Immature natural killer cell (primary cell): ENCODE data around the gene PTPA. TPM values are rescaled to one million over a fixed set of nuclear protein-coding genes. Genes with fewer than 3 reads are reported as not detected.

ENCODE experiments used
- DNase-seq, 3 donors: peaks; one replicate each; pipeline ENCODE4 v3.0.0; 2022; ENCODE audit warnings: mixed read lengths in 1 of 3
- H3K27ac Mint-ChIP-seq, 6 donors: one replicate each; pipeline ENCODE4 v1.8.0; 2020; ENCODE audit warnings: mixed read lengths in 6 of 6, mild to moderate bottlenecking in 5 of 6, inconsistent platforms in 4 of 6, moderate library complexity in 3 of 6
- H3K27me3 Mint-ChIP-seq, 3 donors: one replicate each; pipeline ENCODE4 v1.8.0; 2020 to 2021; ENCODE audit warnings: low read depth in 3 of 3, mild to moderate bottlenecking in 3 of 3, mixed read lengths in 3 of 3, moderate library complexity in 3 of 3, inconsistent platforms in 1 of 3
- H3K36me3 Mint-ChIP-seq, 3 donors: one replicate each; pipeline ENCODE4 v1.8.0; 2020; ENCODE audit warnings: mixed read lengths in 3 of 3, inconsistent platforms in 2 of 3, mild to moderate bottlenecking in 2 of 3
- H3K4me1 Mint-ChIP-seq, 2 donors: one replicate each; pipeline ENCODE4 v1.8.0; 2020; ENCODE audit warnings: inconsistent platforms in 2 of 2, mild to moderate bottlenecking in 2 of 2, mixed read lengths in 2 of 2, moderate library complexity in 1 of 2
- H3K4me3 Mint-ChIP-seq, 5 donors: one replicate each; pipeline ENCODE4 v1.8.0; 2020; ENCODE audit warnings: mild to moderate bottlenecking in 5 of 5, mixed read lengths in 5 of 5, inconsistent platforms in 3 of 5, moderate library complexity in 3 of 5
- H3K9me3 Mint-ChIP-seq, 6 donors: one replicate each; pipeline ENCODE4 v1.8.0; 2020; ENCODE audit warnings: mild to moderate bottlenecking in 6 of 6, mixed read lengths in 6 of 6, inconsistent platforms in 4 of 6, moderate library complexity in 3 of 6
- polyA plus RNA-seq, 3 donors: library from polyadenylated mRNA; unstranded; fragments of 300-500 nt; fragmentation: Illumina TruSeq; gene quantifications; one replicate each; pipeline ENCODE4 v1.2.3, GENCODE V29; 2021

The PTPA gene
- polyA plus RNA-seq, 3 donors from 2014 or later = 16.8 to 19.1 (median 19.0) TPM

GRCh38 chr9:129075996-129076639 is 35.1 kb upstream of the PTPA start:
- Mint-ChIP-seq H3K36me3 (no peaks in the 10 kb centered on the region), H3K4me3 (no peak overlapping the region), H3K9me3 (no peaks in the 10 kb centered on the region), H3K27me3 (peaks cover 5 to 15% (median 7%) of the 10 kb centered on the region in 3 donors), H3K4me1 (peaks cover 14 to 15% of the 10 kb centered on the region in 2 donors), H3K27ac (no peak overlapping the region)
- DNase-seq = no peak

- no peaks in the 10 kb centered on the region for H3K36me3 Mint-ChIP-seq
- DNase-seq = no peak
- peaks cover 5 to 15% (median 7%) of the 10 kb centered on the region in 3 donors for H3K27me3 Mint-ChIP-seq
- no peaks in the 10 kb centered on the region for H3K9me3 Mint-ChIP-seq
- H3K4me3 Mint-ChIP-seq = no peak overlapping the region
- no peak overlapping the region for H3K27ac Mint-ChIP-seq
- peaks cover 15 to 17% of the 10 kb centered on the region in 2 donors for H3K4me1 Mint-ChIP-seq
Observed at GRCh38 chr9:129076640-129077037, 34.6 kb upstream of the PTPA start.

GRCh38 chr9:129077236-129077635 is 34.0 kb upstream of the PTPA start:
- Mint-ChIP-seq H3K27me3 (peaks cover 5 to 15% (median 7%) of the 10 kb centered on the region in 3 donors), H3K27ac (no peak overlapping the region), H3K36me3 (no peaks in the 10 kb centered on the region), H3K4me3 (no peak overlapping the region), H3K9me3 (no peaks in the 10 kb centered on the region), H3K4me1 (peaks cover 17 to 20% of the 10 kb centered on the region in 2 donors)
- DNase-seq = no peak

GRCh38 chr9:129078691-129079503 is 32.3 kb upstream of the PTPA start:
- DNase-seq = no peak
- H3K36me3 Mint-ChIP-seq = no peaks in the 10 kb centered on the region
- H3K9me3 Mint-ChIP-seq = no peaks in the 10 kb centered on the region
- peaks cover 25 to 28% of the 10 kb centered on the region in 2 donors for H3K4me1 Mint-ChIP-seq
- H3K27ac Mint-ChIP-seq = peak overlapping the region in 1 of 6 donors; percentile 35
- H3K27me3 Mint-ChIP-seq = peaks cover 5 to 15% (median 7%) of the 10 kb centered on the region in 3 donors
- H3K4me3 Mint-ChIP-seq = peak overlapping the region; percentile 35 to 93 (median 62)

GRCh38 chr9:129079829-129080228 is 31.4 kb upstream of the PTPA start:
- Mint-ChIP-seq H3K4me3 (peak overlapping the region; percentile 90 to 93 (median 93)), H3K27ac (no peak overlapping the region), H3K4me1 (peaks cover 25 to 28% of the 10 kb centered on the region in 2 donors), H3K27me3 (peaks cover 5 to 15% (median 7%) of the 10 kb centered on the region in 3 donors), H3K9me3 (no peaks in the 10 kb centered on the region), H3K36me3 (no peaks in the 10 kb centered on the region)
- DNase-seq = no peak

GRCh38 chr9:129080298-129080600 is 31.0 kb upstream of the PTPA start:
- Mint-ChIP-seq H3K4me1 (peaks cover 25 to 28% of the 10 kb centered on the region in 2 donors), H3K4me3 (peak overlapping the region; percentile 90 to 93 (median 93)), H3K36me3 (no peaks in the 10 kb centered on the region), H3K27ac (peak overlapping the region; percentile 77 to 88 (median 84)), H3K9me3 (no peaks in the 10 kb centered on the region), H3K27me3 (peaks cover 5 to 15% (median 7%) of the 10 kb centered on the region in 3 donors)
- DNase-seq = no peak

GRCh38 chr9:129080601-129081387 is 30.4 kb upstream of the PTPA start, which contains the start of gene DOLPP1:
Gene DOLPP1 (plus strand): TSS chr9:129081111. CDS start chr9:129081132, 21 bp downstream.
- peak within 1 kb of the TSS; percentile 90 to 93 (median 93) for H3K4me3 Mint-ChIP-seq
- H3K4me1 Mint-ChIP-seq = peaks cover 25 to 28% of the 10 kb centered on the region in 2 donors
- DNase-seq = peak; percentile 99
- peaks cover 5 to 15% (median 7%) of the 10 kb centered on the region in 3 donors for H3K27me3 Mint-ChIP-seq
- H3K9me3 Mint-ChIP-seq = no peaks in the 10 kb centered on the region
- no peaks in the 10 kb centered on the region for H3K36me3 Mint-ChIP-seq
- peak within 1 kb of the TSS; percentile 82 to 88 (median 84) for H3K27ac Mint-ChIP-seq

GRCh38 chr9:129081388-129081904 is 29.8 kb upstream of the PTPA start:
- Mint-ChIP-seq H3K4me3 (peak overlapping the region; percentile 90 to 93 (median 93)), H3K27me3 (peaks cover 5 to 15% (median 7%) of the 10 kb centered on the region in 3 donors), H3K36me3 (no peaks in the 10 kb centered on the region), H3K9me3 (no peaks in the 10 kb centered on the region), H3K27ac (peak overlapping the region; percentile 53 to 85 (median 66)), H3K4me1 (peaks cover 25 to 28% of the 10 kb centered on the region in 2 donors)
- no peak for DNase-seq

- peaks cover 0 to 4% (median 0%) of the 10 kb centered on the region in 3 donors for H3K36me3 Mint-ChIP-seq
- no peaks in the 10 kb centered on the region for H3K9me3 Mint-ChIP-seq
- no peak for DNase-seq
- H3K4me3 Mint-ChIP-seq = no peak overlapping the region
- peaks cover 25 to 28% of the 10 kb centered on the region in 2 donors for H3K4me1 Mint-ChIP-seq
- H3K27ac Mint-ChIP-seq = no peak overlapping the region
- peaks cover 5 to 15% (median 8%) of the 10 kb centered on the region in 3 donors for H3K27me3 Mint-ChIP-seq
Observed at GRCh38 chr9:129084087-129084486, 27.1 kb upstream of the PTPA start.

- no peak overlapping the region for H3K4me3 Mint-ChIP-seq
- peaks cover 0 to 9% (median 0%) of the 10 kb centered on the region in 3 donors for H3K36me3 Mint-ChIP-seq
- H3K4me1 Mint-ChIP-seq = no peaks in the 10 kb centered on the region
- no peak overlapping the region for H3K27ac Mint-ChIP-seq
- no peak for DNase-seq
- H3K9me3 Mint-ChIP-seq = no peaks in the 10 kb centered on the region
- H3K27me3 Mint-ChIP-seq = peaks cover 0 to 2% (median 2%) of the 10 kb centered on the region in 3 donors
Observed at GRCh38 chr9:129089246-129089645, 22.0 kb upstream of the PTPA start.

GRCh38 chr9:129093602-129094386 is 17.4 kb upstream of the PTPA start:
- H3K9me3 Mint-ChIP-seq = no peaks in the 10 kb centered on the region
- no peak for DNase-seq
- H3K36me3 Mint-ChIP-seq = peaks cover 0 to 8% (median 0%) of the 10 kb centered on the region in 3 donors
- peak overlapping the region in 1 of 6 donors; percentile 79 for H3K27ac Mint-ChIP-seq
- H3K27me3 Mint-ChIP-seq = peaks cover 0 to 2% (median 1%) of the 10 kb centered on the region in 3 donors
- H3K4me1 Mint-ChIP-seq = no peaks in the 10 kb centered on the region
- H3K4me3 Mint-ChIP-seq = no peak overlapping the region

- H3K36me3 Mint-ChIP-seq = peaks cover 0 to 8% (median 0%) of the 10 kb centered on the region in 3 donors
- no peaks in the 10 kb centered on the region for H3K9me3 Mint-ChIP-seq
- no peak overlapping the region for H3K27ac Mint-ChIP-seq
- H3K4me3 Mint-ChIP-seq = no peak overlapping the region
- DNase-seq = no peak
- H3K4me1 Mint-ChIP-seq = no peaks in the 10 kb centered on the region
- peaks cover 0 to 2% (median 1%) of the 10 kb centered on the region in 3 donors for H3K27me3 Mint-ChIP-seq
Observed at GRCh38 chr9:129094387-129095169, 16.6 kb upstream of the PTPA start.
